ENCODE data around the gene TXNDC12. TPM values are rescaled to one million over a fixed set of nuclear protein-coding genes. Genes with fewer than 3 reads are reported as not detected.

The TXNDC12 gene
- total and polyA plus RNA-seq, 9 of the 15 experiments (the other 6 are each of a cell fraction or from before 2014, with no cell fraction given), result 17.0 to 60.8 (median 37.8) TPM

DNA sequence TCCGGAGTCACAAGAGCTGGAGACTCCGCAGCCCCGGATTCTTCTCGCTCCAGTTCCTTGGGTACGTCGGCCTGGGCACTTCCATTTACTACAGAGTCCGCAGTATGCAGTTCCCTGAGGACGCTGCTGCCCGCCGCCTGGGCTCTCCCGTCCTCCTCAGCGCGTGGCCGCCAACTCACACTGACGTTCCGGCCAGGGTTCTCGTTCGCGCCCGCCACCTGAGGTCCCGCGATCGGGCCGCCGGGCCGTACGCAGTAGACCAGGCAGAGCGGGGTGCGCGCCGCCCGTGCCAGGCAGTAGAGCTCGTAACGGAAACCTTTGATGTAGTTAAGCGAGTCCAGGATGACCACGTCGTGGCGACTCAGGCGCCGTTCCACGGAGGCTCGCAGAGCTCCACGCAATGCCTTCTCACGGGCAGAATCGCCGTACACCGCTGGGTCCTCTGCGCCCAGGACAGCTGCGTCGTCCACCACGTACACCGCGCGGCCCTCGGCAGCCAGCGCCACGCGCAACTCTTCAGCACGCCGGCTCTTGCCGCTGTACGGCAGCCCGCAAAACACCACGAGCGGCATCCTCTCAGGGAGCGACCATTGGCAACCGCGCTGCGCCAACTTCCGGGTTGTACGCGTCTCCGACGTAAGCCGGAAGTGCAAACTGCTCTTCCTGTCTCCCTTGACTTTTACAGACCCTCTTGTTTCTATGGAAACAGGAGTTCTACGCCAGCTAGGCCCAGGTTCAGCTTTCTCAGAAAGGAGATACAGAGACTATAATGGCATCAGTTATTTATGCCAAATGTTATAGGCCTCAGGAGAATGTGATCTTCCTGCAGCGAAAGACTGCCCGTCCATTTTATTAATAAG lies 21.6 kb downstream of the TXNDC12 start, which contains the start of gene KTI12 (continued):
- TF ChIP-seq ZNF436 (CRISPR knock-in tag; IDR thresholded peaks at IDR 0.05), result no peak
- TF ChIP-seq MCM5 (IDR thresholded peaks at IDR 0.05; ENCODE audit: low read depth), result no peak
- no peak for TF ChIP-seq ZNF384 (IDR thresholded peaks at IDR 0.05; ENCODE audit: low read depth, low read length)
- peak; percentile 92 for TF ChIP-seq CXXC5 (CRISPR knock-in tag; IDR thresholded peaks at IDR 0.05)
- no peak for TF ChIP-seq RBM25 (IDR thresholded peaks at IDR 0.05; ENCODE audit: low read depth, low read length, severe bottlenecking)
- TF ChIP-seq ZNF140 (CRISPR knock-in tag; IDR thresholded peaks at IDR 0.05), result no peak
- peak; percentile 43 for TF ChIP-seq EP300 (IDR thresholded peaks at IDR 0.05; ENCODE audit: low read length)
- no peak for TF ChIP-seq ADNP (tag; IDR thresholded peaks at IDR 0.05)
- TF ChIP-seq SUPT5H (IDR thresholded peaks at IDR 0.05), result peak; percentile 96
- TF ChIP-seq KDM4B (IDR thresholded peaks at IDR 0.05; ENCODE audit: borderline replicate concordance in 2 of 2, low read depth in 1 of 2), result peak in 1 of 2 experiments; percentile 73; a peak in 1 of 4 replicates
- TF ChIP-seq RBM15 (IDR thresholded peaks at IDR 0.05; ENCODE audit: insufficient read depth, low read length), result no peak
- TF ChIP-seq CREB1 (IDR thresholded peaks at IDR 0.05), result peak; percentile 87
- peak; percentile 81 for TF ChIP-seq CREB1 (CRISPR knock-in tag; IDR thresholded peaks at IDR 0.05)
- no peak for TF ChIP-seq NCOR1 (IDR thresholded peaks at IDR 0.05)
- peak; percentile 60; the same call in 1 of the 2 replicates for TF ChIP-seq JUN (IDR thresholded peaks at IDR 0.05; ENCODE audit: borderline replicate concordance, low read depth, low read length)
- TF ChIP-seq JUN (CRISPR knock-in tag; IDR thresholded peaks at IDR 0.05; ENCODE audit: borderline replicate concordance), result peak; percentile 53; the same call in 1 of the 2 replicates
- peak; percentile 85 for TF ChIP-seq FIP1L1 (IDR thresholded peaks at IDR 0.05; ENCODE audit: low read depth, low read length, poor library complexity, severe bottlenecking)
- TF ChIP-seq, protein P1, sequence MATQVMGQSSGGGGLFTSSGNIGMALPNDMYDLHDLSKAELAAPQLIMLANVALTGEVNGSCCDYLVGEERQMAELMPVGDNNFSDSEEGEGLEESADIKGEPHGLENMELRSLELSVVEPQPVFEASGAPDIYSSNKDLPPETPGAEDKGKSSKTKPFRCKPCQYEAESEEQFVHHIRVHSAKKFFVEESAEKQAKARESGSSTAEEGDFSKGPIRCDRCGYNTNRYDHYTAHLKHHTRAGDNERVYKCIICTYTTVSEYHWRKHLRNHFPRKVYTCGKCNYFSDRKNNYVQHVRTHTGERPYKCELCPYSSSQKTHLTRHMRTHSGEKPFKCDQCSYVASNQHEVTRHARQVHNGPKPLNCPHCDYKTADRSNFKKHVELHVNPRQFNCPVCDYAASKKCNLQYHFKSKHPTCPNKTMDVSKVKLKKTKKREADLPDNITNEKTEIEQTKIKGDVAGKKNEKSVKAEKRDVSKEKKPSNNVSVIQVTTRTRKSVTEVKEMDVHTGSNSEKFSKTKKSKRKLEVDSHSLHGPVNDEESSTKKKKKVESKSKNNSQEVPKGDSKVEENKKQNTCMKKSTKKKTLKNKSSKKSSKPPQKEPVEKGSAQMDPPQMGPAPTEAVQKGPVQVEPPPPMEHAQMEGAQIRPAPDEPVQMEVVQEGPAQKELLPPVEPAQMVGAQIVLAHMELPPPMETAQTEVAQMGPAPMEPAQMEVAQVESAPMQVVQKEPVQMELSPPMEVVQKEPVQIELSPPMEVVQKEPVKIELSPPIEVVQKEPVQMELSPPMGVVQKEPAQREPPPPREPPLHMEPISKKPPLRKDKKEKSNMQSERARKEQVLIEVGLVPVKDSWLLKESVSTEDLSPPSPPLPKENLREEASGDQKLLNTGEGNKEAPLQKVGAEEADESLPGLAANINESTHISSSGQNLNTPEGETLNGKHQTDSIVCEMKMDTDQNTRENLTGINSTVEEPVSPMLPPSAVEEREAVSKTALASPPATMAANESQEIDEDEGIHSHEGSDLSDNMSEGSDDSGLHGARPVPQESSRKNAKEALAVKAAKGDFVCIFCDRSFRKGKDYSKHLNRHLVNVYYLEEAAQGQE (IDR thresholded peaks at IDR 0.05; ENCODE audit: borderline replicate concordance), result no peak
- TF ChIP-seq, protein P1 (CRISPR knock-in tag; IDR thresholded peaks at IDR 0.05; ENCODE audit: low read depth), result peak; percentile 79; the same call in 1 of the 2 replicates
- no peak for TF ChIP-seq NFE2 (IDR thresholded peaks at IDR 0.05; ENCODE audit: low read depth)
